CD4-positive, alpha-beta T cell (primary cell): ENCODE measurements around the gene RMDN2. TPM values are rescaled to one million over a fixed set of nuclear protein-coding genes. Genes with fewer than 3 reads are reported as not detected.

Experiments used
- ATAC-seq: fragments of 200-7000 bp; cut with Tn5 transposase; one replicate; pipeline ENCODE4 v1.10.0; 2022; ENCODE audit warnings: mild to moderate bottlenecking; ENCODE audit not compliant: poor library complexity
- CTCF ChIA-PET: fragments of 350-600 bp; sonication (Branson Sonifier 250); formaldehyde crosslinking; loops from one replicate; lab custom pipeline; 2021; ENCODE audit warnings: antibody characterized with exemption, inconsistent platforms; lab: Charles Lee
- POLR2A ChIA-PET: fragments of 350-600 bp; sonication (Branson Sonifier 250); formaldehyde crosslinking; loops from one replicate; lab custom pipeline; 2021; ENCODE audit warnings: antibody characterized with exemption, inconsistent platforms; lab: Charles Lee
- DNase-seq, 14 experiments: peaks; one replicate each; pipeline ENCODE4 v3.0.0-alpha.2; 2013 to 2020; ENCODE audit warnings: mixed read lengths in 2 of 14
- H3K27ac ChIP-seq, 2 donors: one replicate each; pipeline versions ENCODE4 v1.5.1 to v1.7.0; 2013; ENCODE audit warnings: low read length in 2 of 2, low read depth in 1 of 2, mild to moderate bottlenecking in 1 of 2
- H3K27me3 ChIP-seq, 2 experiments: 1 replicate in 1 of 2; 2 replicates in 1 of 2; pipeline versions ENCODE4 v1.6.1 to v1.7.0; 2013; ENCODE audit warnings: low read length in 2 of 2, control low read depth in 1 of 2, mild to moderate bottlenecking in 1 of 2, moderate library complexity in 1 of 2; ENCODE audit not compliant: insufficient read depth in 2 of 2, control insufficient read depth in 1 of 2
- H3K36me3 ChIP-seq: one replicate; pipeline ENCODE4 v1.6.1; 2013; ENCODE audit warnings: low read length, control low read depth; ENCODE audit not compliant: insufficient read depth
- H3K4me1 ChIP-seq: one replicate; pipeline ENCODE4 v1.6.1; 2013; ENCODE audit warnings: low read length, control low read depth; ENCODE audit not compliant: insufficient read depth
- H3K4me3 ChIP-seq: one replicate; pipeline ENCODE4 v1.5.1; 2013; ENCODE audit warnings: mild to moderate bottlenecking, low read length, moderate library complexity
- H3K9me3 ChIP-seq, 2 experiments: 1 replicate in 1 of 2; 2 replicates in 1 of 2; pipeline versions ENCODE4 v1.6.1 to v1.7.0; 2013; ENCODE audit warnings: low read length in 2 of 2, mild to moderate bottlenecking in 2 of 2, control low read depth in 1 of 2, moderate library complexity in 1 of 2; ENCODE audit not compliant: control insufficient read depth in 1 of 2, insufficient read depth in 1 of 2
- H3K27ac Mint-ChIP-seq: one replicate; pipeline ENCODE4 v1.8.0; 2020; ENCODE audit warnings: mixed read lengths
- H3K27me3 Mint-ChIP-seq: one replicate; pipeline ENCODE4 v1.8.0; 2021; ENCODE audit warnings: mixed read lengths
- H3K36me3 Mint-ChIP-seq: one replicate; pipeline ENCODE4 v1.8.0; 2021; ENCODE audit warnings: low read depth, mixed read lengths
- H3K4me1 Mint-ChIP-seq: one replicate; pipeline ENCODE4 v1.8.0; 2021; ENCODE audit warnings: low read depth, mixed read lengths
- H3K4me3 Mint-ChIP-seq: one replicate; pipeline ENCODE4 v1.8.0; 2020; ENCODE audit warnings: mild to moderate bottlenecking, mixed read lengths
- H3K9me3 Mint-ChIP-seq: one replicate; pipeline ENCODE4 v1.8.0; 2020; ENCODE audit warnings: mixed read lengths
- intact Hi-C, 2 experiments: fragments of 100-400 bp; cut with DNase I in 1 of 2; cut with micrococcal nuclease in 1 of 2; formaldehyde crosslinking; loops; one replicate each; pipeline versions ENCODE4 v1.15.1 to v1.9.0; 2023 to 2025; cut with DNase I, micrococcal nuclease
- total RNA-seq, 174 experiments: library from RNA in 2 of 174; stranded (reverse) in 2 of 174; gene quantifications; one replicate each; pipeline ENCODE4 v1.2.3 and lab custom pipeline; 2021 to 2026
- TF ChIP-seq, protein P1 (sequence below): fragments of 200-600 bp; IDR thresholded peaks from one replicate; pipeline ENCODE4 v1.8.0; 2022; ENCODE audit warnings: antibody characterized with exemption, mild to moderate bottlenecking

RMDN2 gene
- total RNA-seq, 2 experiments from 2014 or later, result 2.4 to 3.3 TPM

DNA sequence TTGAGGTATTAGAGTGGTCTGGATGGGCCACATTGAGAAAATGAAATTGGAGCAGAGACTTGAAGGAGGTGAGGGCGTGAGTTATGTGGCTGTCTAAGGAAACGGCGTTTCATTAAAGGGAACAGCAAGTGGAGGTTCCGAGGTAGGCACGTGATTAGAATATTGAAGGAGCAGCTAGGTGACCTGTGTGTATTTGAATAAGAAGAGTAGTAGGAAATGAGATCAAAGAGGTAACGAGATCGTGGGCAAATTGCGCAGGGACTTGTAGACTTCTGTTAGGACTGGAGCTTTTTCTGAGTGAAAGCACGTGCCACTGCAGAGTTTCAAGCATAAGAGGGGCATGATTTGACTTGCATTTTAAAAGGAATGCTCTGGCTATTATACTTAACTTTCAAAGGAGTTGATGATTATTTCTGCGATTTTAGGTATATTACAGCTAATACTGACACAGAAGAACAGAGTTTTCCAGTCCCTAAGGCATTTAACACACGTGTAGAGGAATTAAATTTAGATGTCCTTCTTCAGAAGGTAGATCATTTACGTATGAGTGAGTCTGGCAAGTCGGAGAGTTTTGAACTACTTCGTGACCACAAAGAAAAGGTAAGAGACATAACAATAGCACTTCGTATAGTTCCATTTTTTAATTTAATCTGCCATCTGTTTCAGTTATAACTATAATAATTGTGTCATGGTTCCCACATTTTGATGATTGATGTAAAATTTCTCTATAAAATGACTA is 48.7 kb downstream of the RMDN2 start:
- no peaks in the 10 kb centered on the region for H3K36me3 Mint-ChIP-seq
- H3K4me3 ChIP-seq, result no peak overlapping the region
- H3K4me3 Mint-ChIP-seq, result no peak overlapping the region
- no peak for DNase-seq
- H3K36me3 ChIP-seq, result no peaks in the 10 kb centered on the region
- CTCF ChIA-PET, result interaction anchor here (1.7 kb wide), 1 partner anchor 8 kb away, joined by 4 read pairs; no protein-coding TSS in a partner anchor
- peaks cover 0 to 7% of the 10 kb centered on the region in 2 experiments for H3K9me3 ChIP-seq
- H3K27me3 Mint-ChIP-seq, result no peaks in the 10 kb centered on the region
- no peaks in the 10 kb centered on the region for H3K4me1 ChIP-seq
- ATAC-seq, result no peak
- H3K27me3 ChIP-seq, result no peaks in the 10 kb centered on the region
- no peak overlapping the region for H3K27ac Mint-ChIP-seq
- no peak overlapping the region for H3K27ac ChIP-seq
- intact Hi-C loops, result no loop called here
- TF ChIP-seq, protein P1, sequence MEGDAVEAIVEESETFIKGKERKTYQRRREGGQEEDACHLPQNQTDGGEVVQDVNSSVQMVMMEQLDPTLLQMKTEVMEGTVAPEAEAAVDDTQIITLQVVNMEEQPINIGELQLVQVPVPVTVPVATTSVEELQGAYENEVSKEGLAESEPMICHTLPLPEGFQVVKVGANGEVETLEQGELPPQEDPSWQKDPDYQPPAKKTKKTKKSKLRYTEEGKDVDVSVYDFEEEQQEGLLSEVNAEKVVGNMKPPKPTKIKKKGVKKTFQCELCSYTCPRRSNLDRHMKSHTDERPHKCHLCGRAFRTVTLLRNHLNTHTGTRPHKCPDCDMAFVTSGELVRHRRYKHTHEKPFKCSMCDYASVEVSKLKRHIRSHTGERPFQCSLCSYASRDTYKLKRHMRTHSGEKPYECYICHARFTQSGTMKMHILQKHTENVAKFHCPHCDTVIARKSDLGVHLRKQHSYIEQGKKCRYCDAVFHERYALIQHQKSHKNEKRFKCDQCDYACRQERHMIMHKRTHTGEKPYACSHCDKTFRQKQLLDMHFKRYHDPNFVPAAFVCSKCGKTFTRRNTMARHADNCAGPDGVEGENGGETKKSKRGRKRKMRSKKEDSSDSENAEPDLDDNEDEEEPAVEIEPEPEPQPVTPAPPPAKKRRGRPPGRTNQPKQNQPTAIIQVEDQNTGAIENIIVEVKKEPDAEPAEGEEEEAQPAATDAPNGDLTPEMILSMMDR, result no peak
- no peaks in the 10 kb centered on the region for H3K9me3 Mint-ChIP-seq
- POLR2A ChIA-PET, result no interaction called here
- H3K4me1 Mint-ChIP-seq, result no peaks in the 10 kb centered on the region

DNA sequence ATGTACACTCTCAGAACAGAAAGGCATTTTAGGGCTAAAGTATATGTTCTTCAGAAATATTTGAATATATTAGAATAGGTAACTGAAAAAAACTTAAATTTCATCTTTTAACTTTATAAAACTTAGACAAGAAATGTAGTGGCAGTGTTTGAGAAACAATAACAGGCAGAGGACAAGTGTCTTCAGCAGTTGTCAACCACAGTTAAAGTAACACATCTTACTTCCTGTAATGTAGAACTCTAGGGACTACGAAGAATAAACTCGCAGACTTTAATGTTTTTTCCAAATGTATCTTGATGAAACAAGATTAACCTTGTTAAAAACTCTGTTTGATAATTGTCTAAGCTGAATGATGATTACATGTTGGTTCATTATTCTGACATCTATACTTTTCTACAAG is 50.7 kb downstream of the RMDN2 start:
- H3K36me3 ChIP-seq, result no peaks in the 10 kb centered on the region
- H3K27me3 ChIP-seq, result no peaks in the 10 kb centered on the region
- peaks cover 0 to 7% of the 10 kb centered on the region in 2 experiments for H3K9me3 ChIP-seq
- TF ChIP-seq, protein P1, result no peak
- H3K4me3 ChIP-seq, result no peak overlapping the region
- H3K36me3 Mint-ChIP-seq, result no peaks in the 10 kb centered on the region
- DNase-seq, result peak in 1 of 14 experiments; percentile 1
- no peaks in the 10 kb centered on the region for H3K4me1 ChIP-seq
- CTCF ChIA-PET, result no interaction called here
- POLR2A ChIA-PET, result no interaction called here
- H3K9me3 Mint-ChIP-seq, result no peaks in the 10 kb centered on the region
- H3K4me3 Mint-ChIP-seq, result no peak overlapping the region
- intact Hi-C loops, result no loop called here
- ATAC-seq, result no peak
- H3K27ac ChIP-seq, result no peak overlapping the region
- H3K27ac Mint-ChIP-seq, result no peak overlapping the region
- no peaks in the 10 kb centered on the region for H3K4me1 Mint-ChIP-seq
- H3K27me3 Mint-ChIP-seq, result no peaks in the 10 kb centered on the region

DNA sequence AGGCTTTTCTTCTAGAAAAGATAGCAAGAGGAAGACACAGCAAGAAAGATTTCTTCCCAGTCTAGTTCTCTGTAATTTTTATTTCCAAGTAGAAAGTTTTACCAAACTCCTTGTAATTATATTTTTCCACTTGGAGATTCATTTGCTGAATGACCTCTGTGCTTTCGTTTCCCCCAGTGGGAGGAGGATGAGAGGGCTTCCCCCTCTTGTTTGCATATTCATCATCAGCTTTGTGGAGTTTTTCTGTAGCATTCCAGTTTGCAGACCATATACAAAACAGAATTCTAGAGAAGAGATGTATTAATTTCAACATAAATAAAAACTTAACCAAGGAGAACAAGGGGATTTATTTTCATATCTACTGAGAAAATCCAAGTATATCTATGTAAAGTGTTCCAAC is 51.3 kb downstream of the RMDN2 start:
- CTCF ChIA-PET, result no interaction called here
- no peaks in the 10 kb centered on the region for H3K36me3 Mint-ChIP-seq
- POLR2A ChIA-PET, result no interaction called here
- Histone ChIP-seq H3K4me3 (no peak overlapping the region), H3K9me3 (peaks cover 0 to 7% of the 10 kb centered on the region in 2 experiments), H3K27ac (no peak overlapping the region), H3K4me1 (no peaks in the 10 kb centered on the region), H3K36me3 (no peaks in the 10 kb centered on the region), H3K27me3 (no peaks in the 10 kb centered on the region)
- no peaks in the 10 kb centered on the region for H3K4me1 Mint-ChIP-seq
- TF ChIP-seq, protein P1, result no peak
- DNase-seq (no peak), ATAC-seq (no peak)
- intact Hi-C loops, result no loop called here
- no peaks in the 10 kb centered on the region for H3K9me3 Mint-ChIP-seq
- no peak overlapping the region for H3K4me3 Mint-ChIP-seq
- no peaks in the 10 kb centered on the region for H3K27me3 Mint-ChIP-seq
- no peak overlapping the region for H3K27ac Mint-ChIP-seq
